ENCODE data around the gene RPS16. TPM values are rescaled to one million over a fixed set of nuclear protein-coding genes. Genes with fewer than 3 reads are reported as not detected.

RPS16 gene
- total RNA-seq, 4 donors from 2014 or later, result 1,316 to 2,441 (median 1,971) TPM

- WGBS, result 2% methylated on average over 51 of the region's 59 CpGs
- H3K27me3 ChIP-seq, result no peaks in the 10 kb centered on the region
- peak overlapping the region; percentile 99 to 100 (median 100) for H3K27ac ChIP-seq (replicated peaks in 1 of 4)
- H3K9me3 ChIP-seq, result no peaks in the 10 kb centered on the region
- H3K4me1 ChIP-seq, result peaks cover 45 to 76% (median 63%) of the 10 kb centered on the region in 4 donors
- H3K36me3 ChIP-seq, result peaks cover 2 to 9% (median 5%) of the 10 kb centered on the region in 4 donors
- peak; percentile 98 for DNase-seq (ENCODE audit: extremely low spot score)
- intact Hi-C loops (cut with DNase I), result no loop called here
- H3K4me3 ChIP-seq, result peak overlapping the region; percentile 61 to 71 (median 64)
- no peak for TF ChIP-seq POLR2A (IDR thresholded peaks at IDR 0.05; ENCODE audit: low read depth)
- TF ChIP-seq CTCF (IDR thresholded peaks at IDR 0.05), result no peak
- peak; percentile 77 for TF ChIP-seq EP300 (IDR thresholded peaks at IDR 0.05)
- peak in 1 of 2 donors; percentile 97 for TF ChIP-seq POLR2AphosphoS5 (IDR thresholded peaks at IDR 0.05)
Measured at GRCh38 chr19:39402346-39403300, 33.1 kb downstream of the RPS16 start.

GRCh38 chr19:39401549-39402345 is 34.0 kb downstream of the RPS16 start:
- intact Hi-C loops (cut with DNase I), result no loop called here
- no peak for DNase-seq (ENCODE audit: extremely low spot score)
- H3K4me1 ChIP-seq, result peaks cover 53 to 83% (median 69%) of the 10 kb centered on the region in 4 donors
- no peaks in the 10 kb centered on the region for H3K9me3 ChIP-seq
- peaks cover 0 to 6% (median 2%) of the 10 kb centered on the region in 4 donors for H3K36me3 ChIP-seq
- peak overlapping the region; percentile 61 to 71 (median 64) for H3K4me3 ChIP-seq
- WGBS, result 56% methylated on average over 22 of the region's 25 CpGs
- peak overlapping the region; percentile 99 to 100 (median 100) for H3K27ac ChIP-seq (replicated peaks in 1 of 4)
- TF ChIP-seq EP300 (IDR thresholded peaks at IDR 0.05) (peak; percentile 35), POLR2AphosphoS5 (IDR thresholded peaks at IDR 0.05) (peak in 1 of 2 donors; percentile 59), CTCF (IDR thresholded peaks at IDR 0.05) (no peak), POLR2A (IDR thresholded peaks at IDR 0.05; ENCODE audit: low read depth) (peak; percentile 23)
- H3K27me3 ChIP-seq, result no peaks in the 10 kb centered on the region

- WGBS, result 61% methylated on average over 3 of the region's 4 CpGs
- H3K27ac ChIP-seq (replicated peaks in 1 of 4), result peak overlapping the region; percentile 99 to 100 (median 100)
- TF ChIP-seq POLR2A (IDR thresholded peaks at IDR 0.05; ENCODE audit: low read depth), result no peak
- TF ChIP-seq POLR2AphosphoS5 (IDR thresholded peaks at IDR 0.05), result no peak
- no peak for TF ChIP-seq EP300 (IDR thresholded peaks at IDR 0.05)
- no peak for TF ChIP-seq CTCF (IDR thresholded peaks at IDR 0.05)
- no peak for DNase-seq (ENCODE audit: extremely low spot score)
- H3K4me3 ChIP-seq, result no peak overlapping the region
- intact Hi-C loops (cut with DNase I), result no loop called here
- H3K4me1 ChIP-seq, result peaks cover 54 to 81% (median 68%) of the 10 kb centered on the region in 4 donors
- peaks cover 0 to 10% (median 8%) of the 10 kb centered on the region in 4 donors for H3K36me3 ChIP-seq
- H3K9me3 ChIP-seq, result no peaks in the 10 kb centered on the region
- H3K27me3 ChIP-seq, result no peaks in the 10 kb centered on the region
Measured at GRCh38 chr19:39401070-39401548, 34.6 kb downstream of the RPS16 start.

GRCh38 chr19:39400061-39400460 is 35.7 kb downstream of the RPS16 start:
- WGBS, result 87% methylated on average over 4 of the region's 4 CpGs
- H3K4me3 ChIP-seq, result no peak overlapping the region
- H3K27ac ChIP-seq (replicated peaks in 1 of 4), result peak overlapping the region; percentile 88 to 100 (median 99)
- peaks cover 2 to 21% (median 16%) of the 10 kb centered on the region in 4 donors for H3K36me3 ChIP-seq
- TF ChIP-seq POLR2AphosphoS5 (IDR thresholded peaks at IDR 0.05) (no peak), CTCF (IDR thresholded peaks at IDR 0.05) (no peak), POLR2A (IDR thresholded peaks at IDR 0.05; ENCODE audit: low read depth) (no peak), EP300 (IDR thresholded peaks at IDR 0.05) (no peak)
- H3K9me3 ChIP-seq, result no peaks in the 10 kb centered on the region
- DNase-seq (ENCODE audit: extremely low spot score), result no peak
- H3K4me1 ChIP-seq, result peaks cover 45 to 72% (median 58%) of the 10 kb centered on the region in 4 donors
- no peaks in the 10 kb centered on the region for H3K27me3 ChIP-seq
- intact Hi-C loops (cut with DNase I), result no loop called here

All from esophagus muscularis mucosa (tissue), 4 donors.